ENCODE data around the gene FILIP1L.
A peak's percentile ranks its signal among the peaks of the same experiment; 100 is the strongest.

The FILIP1L gene

DNA sequence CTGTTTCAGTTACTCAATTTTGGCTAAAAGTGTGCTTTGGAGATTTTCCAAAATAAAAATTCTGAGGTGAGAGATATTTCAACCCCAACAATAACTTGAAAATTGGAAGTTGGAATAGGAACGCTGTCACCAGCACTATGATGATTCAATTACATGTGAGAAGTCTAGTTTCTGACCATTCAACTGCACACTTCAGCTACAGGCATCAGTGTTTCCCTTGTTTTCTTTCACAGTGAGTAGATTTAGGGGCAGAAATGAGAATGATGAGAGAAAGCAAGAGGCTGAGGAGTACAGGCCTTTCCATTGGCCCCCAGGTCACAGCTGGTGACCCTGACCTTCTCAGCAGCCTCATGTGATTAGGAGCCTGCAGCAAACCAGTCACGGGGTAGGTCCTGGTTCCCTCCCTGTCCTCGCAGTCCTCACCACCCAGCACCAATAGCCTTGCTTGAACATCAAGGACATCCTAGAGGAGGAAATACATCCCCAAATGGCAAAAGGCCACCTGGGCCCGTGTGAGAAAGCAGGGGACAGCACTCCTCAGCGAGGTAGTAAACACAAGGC, 10.0 kb upstream of the FILIP1L start:
- no peak for DNase-seq

DNA sequence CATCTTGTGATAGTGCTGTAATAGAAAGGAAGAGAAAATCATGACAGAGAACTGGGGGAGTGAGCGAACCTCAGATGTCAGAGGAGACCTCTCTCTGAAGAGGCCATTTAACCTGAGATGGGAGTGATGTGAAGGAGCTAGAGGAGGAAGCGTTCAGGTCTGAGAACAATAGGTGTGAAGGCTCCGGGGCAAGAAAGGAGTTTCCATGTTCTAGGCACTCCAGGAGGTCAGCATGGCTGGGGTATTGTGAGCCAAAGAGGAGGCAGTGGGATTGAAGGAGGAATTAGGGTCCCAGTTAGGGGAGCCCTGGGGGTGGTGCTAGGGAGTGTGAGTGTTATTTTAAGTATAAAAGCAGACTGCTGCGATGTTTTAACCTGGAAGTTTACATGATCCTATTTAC, 8.8 kb upstream of the FILIP1L start:
- DNase-seq = no peak

DNA sequence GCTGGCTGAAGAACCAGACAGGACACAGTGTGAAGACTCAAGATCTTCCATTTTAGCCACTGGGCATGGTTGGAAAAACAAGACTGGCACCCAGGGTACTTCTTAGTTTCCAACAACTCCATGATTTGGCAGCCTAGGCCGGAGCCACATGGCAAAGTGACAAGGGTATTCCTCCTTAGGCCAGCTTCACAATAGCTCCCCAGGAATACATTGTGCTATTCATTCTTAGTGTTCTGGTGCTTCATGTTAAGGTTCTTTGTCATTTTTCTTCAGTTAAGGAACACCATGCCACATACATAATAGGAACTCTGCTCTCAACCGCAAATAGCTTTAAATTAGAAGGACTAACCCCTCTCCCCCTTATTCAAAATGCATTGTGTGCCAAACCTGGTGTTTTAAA, 8.0 kb upstream of the FILIP1L start:
- DNase-seq = no peak

DNA sequence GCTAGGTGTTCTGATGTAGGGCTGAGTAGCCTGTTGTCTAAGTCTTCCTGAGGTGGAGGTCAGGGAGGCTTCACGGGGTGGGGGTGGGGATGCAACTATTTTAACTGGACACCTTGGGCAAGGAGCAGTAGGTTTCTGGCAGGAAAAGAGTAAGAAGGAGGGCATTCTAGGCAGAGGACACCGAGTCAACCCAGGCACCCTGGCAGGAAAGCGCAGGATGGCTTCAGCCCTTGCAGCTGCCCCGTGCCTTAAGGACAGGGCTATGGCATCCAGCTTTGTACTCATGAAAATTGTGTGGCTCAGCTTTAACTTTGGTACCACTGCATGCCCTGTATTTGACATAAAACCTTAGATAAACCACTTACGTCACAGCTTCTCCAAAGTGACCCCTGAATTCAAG, 6.4 kb upstream of the FILIP1L start:
- DNase-seq = no peak

DNA sequence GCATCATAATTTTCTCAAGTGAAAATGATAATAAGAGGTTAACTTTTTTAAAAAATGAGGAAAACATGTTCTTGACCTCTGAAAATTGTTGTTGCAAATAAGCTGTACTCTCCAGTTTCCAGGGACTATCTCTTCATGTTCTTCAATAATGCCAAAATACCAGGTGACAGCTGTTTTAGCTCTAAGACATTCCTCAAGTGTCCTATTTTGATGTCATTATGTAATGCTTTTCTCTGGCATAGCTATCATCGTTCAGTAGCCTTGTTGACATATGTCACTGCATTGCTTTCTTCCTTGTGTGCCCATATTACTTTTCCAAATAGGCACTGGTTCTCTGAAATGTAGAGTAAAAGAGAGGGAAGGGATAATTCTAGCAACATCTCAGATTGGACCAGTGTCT, 5.7 kb upstream of the FILIP1L start:
- DNase-seq = no peak

DNA sequence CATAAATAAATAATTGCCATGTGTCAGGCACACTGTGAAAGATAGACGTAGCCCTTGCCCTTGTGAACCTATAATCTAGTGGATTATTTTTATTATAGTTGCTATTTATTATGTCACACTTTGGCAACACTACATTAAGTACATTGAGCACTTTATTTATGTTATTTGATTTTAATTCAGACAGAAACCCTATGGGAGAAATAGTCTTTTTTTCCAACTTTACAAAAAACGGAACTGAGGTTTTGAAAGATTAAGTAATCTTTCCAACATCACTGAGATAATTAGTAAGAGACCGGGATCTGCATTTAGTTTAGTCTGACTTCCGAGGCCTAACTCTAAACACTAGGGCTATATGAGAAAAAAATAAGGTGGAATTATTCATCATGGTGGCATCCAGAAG, 2.8 kb upstream of the FILIP1L start:
- DNase-seq = no peak

DNA sequence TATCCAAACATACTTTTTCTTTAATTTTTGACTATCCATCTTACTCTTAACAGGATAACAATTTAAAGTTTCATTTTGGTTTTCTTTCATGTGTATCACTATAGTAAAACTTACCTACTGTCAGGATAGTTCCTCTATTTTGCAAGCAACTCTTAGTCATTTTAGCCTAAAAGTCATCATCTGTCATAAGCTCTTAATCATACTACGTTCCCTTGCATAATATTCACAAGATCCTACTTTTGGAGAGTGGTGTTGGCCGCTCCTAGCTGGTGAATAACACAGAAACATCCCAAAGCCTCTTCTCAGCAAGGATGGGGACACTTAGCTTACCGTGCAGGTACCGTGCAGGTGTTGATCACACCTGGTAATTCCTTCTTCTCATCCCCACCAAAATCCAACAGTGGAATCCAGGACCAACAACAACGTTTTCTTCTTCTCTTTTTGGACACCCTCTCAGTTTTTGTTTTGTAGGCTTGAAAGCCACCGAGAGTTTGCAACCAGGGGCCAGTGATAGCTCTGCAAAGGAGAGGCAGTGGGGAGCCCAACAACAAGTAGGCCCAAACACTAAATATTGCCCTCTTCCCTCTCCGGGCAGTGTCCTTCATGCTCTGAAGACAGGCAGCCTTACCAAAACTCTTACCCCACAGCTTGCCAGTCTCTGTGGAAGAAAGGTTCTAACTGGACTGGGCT, 433 bp downstream of the FILIP1L start:
- DNase-seq = no peak

DNA sequence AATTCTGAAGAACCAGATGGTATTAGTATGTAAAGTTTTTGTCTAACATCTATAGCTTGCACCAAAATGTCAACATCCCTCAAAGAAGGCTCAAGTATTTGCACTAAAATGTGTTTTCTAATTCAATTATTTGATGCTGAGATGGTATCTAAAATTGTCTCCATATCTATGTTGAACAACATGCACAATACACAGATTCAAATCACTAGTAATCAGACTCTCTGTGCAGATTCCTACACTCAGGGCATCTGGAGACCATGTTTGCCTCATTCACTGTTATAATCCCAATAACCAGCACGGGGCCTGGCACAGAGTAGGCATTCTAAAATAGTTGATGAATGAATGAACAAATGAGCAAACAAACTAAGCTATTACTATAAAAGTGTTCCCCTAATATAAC, 2.6 kb downstream of the FILIP1L start:
- DNase-seq = no peak

DNA sequence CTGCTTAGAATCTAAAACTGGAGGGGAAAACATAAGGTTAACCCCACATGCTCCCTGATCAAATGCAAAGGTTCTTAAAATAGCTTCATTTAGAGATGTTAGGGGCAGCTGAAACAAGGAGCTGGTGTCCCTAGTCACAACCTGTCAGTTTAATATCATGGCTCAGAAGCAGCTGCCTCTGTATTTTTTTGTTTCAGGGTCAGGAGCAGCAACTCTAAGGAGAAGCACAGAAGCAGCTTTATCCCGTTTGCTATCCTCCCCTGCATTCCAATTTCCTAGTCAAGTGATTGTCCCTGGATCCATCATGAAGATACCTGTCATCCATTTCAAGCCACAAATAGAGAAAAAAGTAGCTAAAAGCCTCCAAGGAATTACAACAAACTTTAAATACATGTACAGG, 4.1 kb downstream of the FILIP1L start:
- no peak for DNase-seq

DNA sequence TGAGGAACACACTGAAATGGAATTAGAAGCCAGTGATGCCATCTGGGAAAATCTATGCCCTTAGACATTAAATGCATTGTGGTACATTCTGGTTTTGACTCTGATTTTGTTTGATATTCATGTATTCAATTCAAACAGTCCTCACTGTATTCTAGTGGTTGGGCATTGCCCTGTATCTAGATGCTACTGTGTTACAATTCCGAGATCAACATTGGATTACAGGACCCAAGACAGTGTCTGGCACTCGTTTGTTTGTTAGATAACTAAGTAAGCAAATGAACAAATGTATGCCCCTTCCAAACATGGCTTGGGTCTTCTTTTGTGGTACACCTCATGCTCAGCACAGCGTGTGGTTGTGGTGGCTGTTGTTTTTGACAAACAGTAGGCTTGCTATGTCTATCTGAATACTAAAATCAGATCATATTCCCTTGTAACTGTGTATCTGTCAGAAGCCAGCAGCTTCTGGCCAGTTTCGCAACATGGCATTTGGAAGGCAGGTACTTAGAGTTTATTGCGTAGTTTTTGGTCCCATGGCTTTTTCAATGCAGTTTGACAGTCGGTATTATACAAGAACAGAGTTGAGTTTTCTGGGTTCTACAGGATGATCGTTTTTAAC, 5.7 kb downstream of the FILIP1L start:
- no peak for DNase-seq

DNA sequence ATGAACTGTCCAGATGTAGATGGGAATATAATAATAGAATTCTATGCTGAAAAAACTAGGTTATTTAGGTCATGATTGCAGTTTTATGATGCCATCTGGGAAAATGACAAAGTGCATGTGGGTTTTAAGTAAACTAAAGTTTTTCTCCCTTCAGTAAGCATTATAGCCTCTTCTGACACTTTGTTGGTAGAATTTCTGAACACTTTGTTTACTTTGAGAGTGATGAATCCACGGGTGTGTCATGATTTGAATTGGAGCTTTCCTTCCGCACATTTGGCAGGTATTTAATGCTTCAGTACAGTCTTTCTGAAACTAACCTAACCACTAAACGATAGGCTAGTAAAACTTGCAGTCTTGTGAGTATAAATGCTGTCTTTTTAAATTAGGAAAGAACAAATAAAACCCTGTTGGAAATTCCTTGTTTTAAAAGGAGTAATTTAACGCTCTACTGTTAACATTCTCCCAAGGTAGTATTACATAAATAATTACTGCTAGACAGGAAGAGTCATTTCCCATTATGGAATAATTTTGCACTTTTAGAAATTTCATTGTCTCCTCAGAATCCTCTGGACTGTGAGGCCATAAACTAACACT, 7.0 kb downstream of the FILIP1L start:
- no peak for DNase-seq

DNA sequence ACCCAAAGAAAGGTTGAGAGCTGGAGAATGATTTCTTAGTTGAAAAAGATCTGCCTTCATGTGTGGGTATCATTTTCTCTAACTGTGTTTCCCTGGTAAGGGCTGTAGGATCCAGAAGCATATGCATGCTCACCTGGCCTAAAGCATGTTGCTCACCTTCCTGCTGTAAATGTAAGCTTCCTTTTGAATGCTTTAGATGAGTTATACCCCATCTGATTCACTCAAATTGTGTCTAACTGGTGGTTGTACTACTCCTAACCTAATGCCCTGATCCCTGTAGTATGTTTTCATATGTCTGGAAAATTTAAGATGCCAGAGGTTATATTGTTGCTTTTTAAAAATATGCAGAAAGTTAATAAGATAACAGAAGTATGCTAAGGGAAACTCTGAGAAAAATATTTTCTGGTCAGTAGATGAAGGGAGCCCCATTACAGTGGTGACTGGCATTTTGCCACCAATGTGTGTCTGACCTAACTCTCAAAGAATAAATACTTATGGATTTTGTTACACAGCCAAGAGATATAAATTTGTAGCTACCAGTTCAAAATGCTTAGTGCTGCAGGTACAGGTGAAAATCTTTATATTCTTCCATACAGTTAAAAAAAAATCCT, 7.7 kb downstream of the FILIP1L start:
- no peak for DNase-seq

DNA sequence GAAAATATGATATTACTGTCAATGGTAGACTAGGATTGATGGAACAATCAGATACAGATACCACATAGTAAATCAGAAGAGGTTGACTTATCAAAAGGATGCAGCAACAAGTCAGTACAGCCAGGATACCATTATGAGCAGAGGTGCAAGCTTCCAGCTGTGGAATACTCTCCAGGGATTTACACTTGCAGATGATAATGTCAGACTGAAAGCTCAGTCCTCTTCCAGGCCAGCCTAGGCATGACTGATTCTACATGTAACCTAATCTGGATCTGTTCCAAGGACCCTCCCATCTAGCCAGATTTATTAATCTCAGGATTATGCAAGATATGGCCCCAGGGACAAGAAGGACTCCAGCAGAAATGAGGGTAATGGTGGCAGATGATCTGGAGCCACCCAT, 8.2 kb downstream of the FILIP1L start:
- no peak for DNase-seq

DNA sequence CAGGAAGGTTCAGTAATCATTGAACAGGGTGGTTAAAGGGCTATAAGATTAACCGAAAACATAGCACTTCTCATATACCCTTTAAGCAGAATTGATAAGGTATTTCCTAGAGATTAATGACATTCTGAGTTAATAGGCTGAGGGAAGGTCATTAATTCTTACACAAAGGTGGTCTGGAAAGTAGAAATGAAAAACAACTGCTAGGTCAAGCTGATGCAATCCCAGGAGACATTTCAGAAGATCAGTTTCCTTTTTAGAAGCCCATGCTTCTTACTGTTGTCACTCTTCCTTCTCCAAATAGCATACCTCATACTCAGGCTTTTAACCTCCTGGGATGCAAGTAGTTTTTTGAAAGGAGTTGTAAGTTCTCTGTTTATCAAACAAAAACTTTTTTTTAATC, 8.8 kb downstream of the FILIP1L start:
- DNase-seq = no peak

DNA sequence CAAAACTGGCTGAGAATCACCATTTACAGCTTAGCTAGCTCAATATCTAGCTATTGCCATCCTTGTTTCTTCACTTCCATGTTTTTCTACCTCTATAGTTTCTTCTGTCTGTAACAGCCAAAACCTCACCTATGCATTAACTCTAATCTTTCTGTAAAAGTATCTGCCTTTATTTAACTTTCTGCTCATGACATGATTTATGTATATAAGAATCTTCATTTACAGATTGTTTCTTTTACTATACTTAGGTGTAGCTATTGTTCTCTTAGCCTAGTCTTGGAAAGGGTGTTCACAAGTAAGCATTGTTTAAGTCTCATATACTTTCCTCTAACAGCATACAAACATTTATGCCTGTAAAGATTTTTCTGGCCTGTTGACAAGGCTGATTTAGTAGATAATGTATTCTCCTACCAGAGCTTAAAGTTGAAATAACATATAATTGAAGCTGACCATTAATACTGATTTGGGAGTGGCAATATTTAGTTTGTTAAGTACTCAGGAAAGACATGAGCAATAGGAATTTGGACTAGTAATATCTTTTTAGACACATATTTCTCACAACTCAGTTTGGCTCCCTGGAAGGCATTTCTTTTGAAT, 9.4 kb downstream of the FILIP1L start:
- DNase-seq = no peak

DNA sequence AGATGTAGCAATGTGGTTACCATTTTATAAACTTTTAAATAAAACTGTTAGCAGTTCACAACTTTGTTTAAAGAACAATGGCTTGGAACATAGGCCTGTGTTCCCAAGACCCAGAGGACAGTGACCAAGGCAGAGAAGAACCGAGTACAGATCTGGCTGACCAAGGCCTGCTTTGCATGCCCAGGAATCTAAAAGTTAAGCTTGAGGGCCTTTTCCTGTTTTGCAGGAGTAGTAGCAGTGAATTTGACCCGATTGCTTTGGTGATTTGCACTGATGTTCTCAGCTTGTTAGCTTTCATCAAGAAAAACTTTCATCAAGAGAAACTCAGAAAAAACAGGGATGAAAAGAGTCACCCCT, 9.9 kb downstream of the FILIP1L start:
- DNase-seq = no peak

DNA sequence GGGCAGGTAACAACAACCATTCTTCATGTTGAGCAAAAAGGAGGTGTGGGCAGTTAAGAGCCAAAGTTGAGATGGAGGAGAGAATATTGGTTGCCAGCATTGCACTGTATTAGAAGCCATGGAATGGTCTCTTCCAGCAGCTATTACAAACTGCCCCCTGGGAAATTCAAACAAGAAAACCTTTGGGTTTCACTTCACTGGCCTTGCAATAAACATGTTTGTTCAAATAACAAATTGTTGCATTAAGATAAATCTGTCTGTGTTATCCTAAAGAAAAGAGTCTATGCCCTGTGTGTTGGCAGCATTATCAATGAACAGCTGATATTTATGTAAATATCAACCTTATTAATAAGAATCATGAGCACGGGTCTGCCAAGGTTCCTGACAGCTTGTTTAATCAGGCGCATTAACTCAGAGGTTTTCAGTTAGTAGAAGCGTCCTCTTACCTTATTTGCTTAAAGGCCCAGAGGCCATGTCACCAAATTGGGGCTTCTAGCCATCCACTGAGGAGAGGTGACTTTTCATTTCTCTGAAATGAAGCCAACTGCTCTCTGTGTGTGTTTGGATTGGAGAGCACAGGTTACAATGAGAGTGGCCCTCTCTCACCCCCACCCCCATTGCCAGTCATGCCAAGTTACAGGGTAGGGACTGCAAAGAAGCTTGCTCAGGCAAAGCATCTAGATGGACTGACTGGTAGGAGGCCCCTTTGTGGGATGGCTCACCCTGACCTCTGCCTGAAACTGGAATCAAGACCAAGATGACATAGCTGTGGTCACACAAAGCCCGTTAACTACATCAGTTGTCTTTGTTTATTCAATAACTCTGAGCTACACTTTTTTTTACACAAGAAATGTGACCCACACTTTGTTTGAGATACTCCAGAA, 10.5 kb downstream of the FILIP1L start:
- DNase-seq = no peak

DNA sequence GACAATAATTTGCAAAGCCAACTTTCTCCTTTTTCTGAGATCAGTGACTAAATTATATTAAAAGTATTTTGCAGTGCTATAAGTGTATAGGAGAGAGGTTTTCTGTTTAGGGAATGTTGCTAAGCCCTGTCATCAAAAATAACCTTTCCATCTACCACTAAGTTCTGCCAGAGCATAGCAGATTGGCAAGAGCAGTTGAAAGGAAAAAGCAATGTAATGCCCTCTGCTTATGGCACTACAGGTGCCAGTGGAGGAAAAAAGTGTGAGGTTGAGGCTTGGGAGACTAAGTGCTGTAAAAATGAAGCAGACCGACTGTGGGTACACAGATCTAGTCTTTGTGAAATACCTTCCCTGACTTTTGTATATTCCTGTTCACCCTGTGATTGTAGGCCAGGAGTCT, 11.5 kb downstream of the FILIP1L start:
- DNase-seq = no peak

DNA sequence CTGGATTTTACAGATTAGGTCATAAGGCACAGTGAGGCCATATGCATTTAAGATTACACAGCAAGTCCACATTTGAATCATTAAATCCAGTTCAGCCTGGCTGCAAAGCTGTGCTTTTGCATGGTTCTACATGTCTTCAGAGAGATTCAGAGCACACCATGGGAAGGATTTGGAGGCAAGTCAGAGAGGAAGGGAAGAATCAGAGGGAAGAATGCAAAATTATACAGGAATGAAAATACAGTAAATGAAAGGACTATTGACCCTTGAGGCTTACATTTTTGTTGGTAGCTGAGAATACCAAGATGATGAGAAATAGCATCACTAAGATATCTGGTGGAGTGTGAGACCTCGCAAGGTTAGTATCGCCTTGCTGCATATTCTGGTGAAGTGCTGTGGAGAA, 13.9 kb downstream of the FILIP1L start:
- no peak for DNase-seq

DNA sequence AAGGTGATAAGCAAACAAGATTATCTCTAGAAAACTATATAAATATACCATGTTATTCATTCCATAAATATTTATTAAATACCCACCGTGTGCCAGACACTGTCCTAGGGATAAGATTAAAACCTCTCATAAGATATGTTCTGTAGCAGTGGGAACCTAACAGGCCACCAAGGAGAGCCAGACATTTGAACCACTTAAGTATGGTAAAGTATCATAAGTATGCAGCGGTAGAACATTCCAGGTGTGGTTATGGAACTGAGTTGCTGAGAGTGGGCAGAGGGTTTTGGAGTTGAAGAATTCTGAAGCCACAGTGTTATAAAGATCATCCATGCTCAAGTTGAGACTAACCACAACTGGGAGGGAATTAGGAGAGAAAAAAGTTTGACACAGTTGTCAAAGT, 14.7 kb downstream of the FILIP1L start:
- no peak for DNase-seq

DNA sequence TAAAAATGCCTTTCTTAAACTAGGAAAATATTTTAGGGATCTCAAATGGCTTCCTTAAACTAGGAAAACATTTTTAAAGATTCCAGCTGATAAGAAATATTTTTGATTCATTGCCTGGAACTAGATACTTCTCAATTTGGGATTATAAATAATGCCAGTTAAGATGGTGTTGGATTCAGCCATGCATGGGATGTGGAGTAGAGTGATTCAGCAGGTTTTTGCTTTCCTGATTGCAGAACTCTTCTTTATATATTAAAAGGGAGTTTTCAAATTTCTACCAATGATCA, 15.6 kb downstream of the FILIP1L start:
- DNase-seq = peak; percentile 6

DNA sequence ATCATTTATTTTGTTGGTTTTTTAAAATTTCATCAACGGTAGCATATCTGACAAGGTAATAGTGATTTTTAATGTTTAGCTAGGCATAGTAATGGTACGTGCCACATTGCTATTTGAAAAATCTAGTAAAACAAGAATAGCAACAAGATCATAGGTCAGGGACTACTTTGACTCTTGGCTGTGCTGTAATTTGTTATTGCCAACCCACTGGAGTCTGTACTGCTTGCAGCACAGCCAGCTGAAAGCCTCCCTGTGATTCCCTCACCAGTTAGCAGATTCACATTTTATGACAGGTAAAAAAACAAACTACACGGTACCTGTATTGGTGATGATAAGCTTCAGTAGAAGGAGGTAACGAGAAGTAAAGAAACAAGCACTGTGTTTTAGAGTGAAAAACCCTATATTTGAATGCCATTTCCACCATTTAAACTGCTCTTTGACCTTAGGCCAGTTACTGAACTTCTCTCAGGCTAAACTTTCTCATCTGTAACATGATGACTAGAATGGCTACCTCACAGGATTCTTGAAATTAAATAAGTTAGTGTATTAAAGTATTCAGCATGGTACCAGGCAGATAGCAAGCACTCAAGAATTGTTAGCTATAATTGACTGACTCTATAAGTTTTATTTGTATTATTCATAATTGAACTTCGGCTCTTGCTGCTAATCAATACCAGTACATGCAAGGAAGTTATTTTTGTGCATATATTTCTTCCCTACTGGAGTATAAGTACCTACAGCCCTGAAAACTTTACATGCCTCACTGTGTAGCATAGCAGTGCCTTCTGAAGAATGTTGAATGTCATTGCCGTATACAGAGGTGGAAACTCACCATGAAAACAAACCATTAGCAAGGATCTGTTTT, 16.1 kb downstream of the FILIP1L start:
- no peak for DNase-seq

Data from DMS53 (cell line).